AG04450 (cell line): ENCODE results near the gene QSOX1. TPM values are rescaled to one million over a fixed set of nuclear protein-coding genes. Genes with fewer than 3 reads are reported as not detected.

Experiments
- CTCF ChIA-PET: fragments of 300-600, 350-600 bp; formaldehyde crosslinking; extraction: SDS; loops from one replicate; lab custom pipeline; 2022; ENCODE audit warnings: antibody characterized with exemption, inconsistent platforms; lab: Charles Lee
- POLR2A ChIA-PET: fragments of 350-600 bp; formaldehyde crosslinking; extraction: SDS; loops from one replicate; lab custom pipeline; 2021; ENCODE audit warnings: antibody characterized with exemption, inconsistent platforms; lab: Yijun Ruan, JAX
- DNase-seq: peaks from one replicate; pipeline ENCODE4 v3.0.0-alpha.2; 2011; ENCODE audit warnings: low read depth, low spot score
- H3K27ac ChIP-seq: one replicate; pipeline ENCODE4 v1.5.1; 2012; ENCODE audit warnings: low read depth, low read length, control low read depth
- H3K27me3 ChIP-seq: one replicate; pipeline ENCODE4 v1.6.0; 2012; ENCODE audit warnings: low read length; ENCODE audit not compliant: control insufficient read depth, insufficient read depth
- H3K4me3 ChIP-seq: 2 replicates; pipeline ENCODE4 v1.5.1; 2011; ENCODE audit warnings: mild to moderate bottlenecking, low read depth, low read length, control low read depth
- H3K9me3 ChIP-seq: 2 replicates; pipeline ENCODE4 v1.5.1; 2012; ENCODE audit warnings: low read length; ENCODE audit not compliant: control insufficient read depth, insufficient read depth
- CTCF ChIP-seq: IDR thresholded peaks from 2 replicates; pipeline ENCODE4 v1.5.1; 2011; ENCODE audit warnings: low read depth, low read length, control low read depth, inconsistent platforms
- polyA plus RNA-seq: library from polyadenylated mRNA; depleted of rRNA; stranded (reverse); fragments of >200 nt; gene quantifications from 2 replicates; pipeline ENCODE4 v1.2.3, GENCODE V29; 2011

Gene QSOX1
- polyA plus RNA-seq, 1 experiment, result 1,269 TPM

- POLR2A ChIA-PET, result no interaction called here
- CTCF ChIA-PET, result no interaction called here
- Histone ChIP-seq H3K27ac (no peak overlapping the region), H3K4me3 (no peak overlapping the region), H3K9me3 (no peaks in the 10 kb centered on the region; the same call in 1 of the 2 replicates), H3K27me3 (no peaks in the 10 kb centered on the region)
- no peak for TF ChIP-seq CTCF
- DNase-seq, result no peak
Observed at GRCh38 chr1:180194048-180194425, 39.4 kb downstream of the QSOX1 start.

- ChIA-PET POLR2A (interaction anchor here (0.7 kb wide), 1 partner anchor 51 kb away, joined by 3 read pairs; no protein-coding TSS in a partner anchor), CTCF (no interaction called here)
- no peak for DNase-seq
- no peak overlapping the region for H3K27ac ChIP-seq
- no peaks in the 10 kb centered on the region for H3K27me3 ChIP-seq
- no peaks in the 10 kb centered on the region; the same call in 1 of the 2 replicates for H3K9me3 ChIP-seq
- TF ChIP-seq CTCF, result no peak
- H3K4me3 ChIP-seq, result no peak overlapping the region
Observed at GRCh38 chr1:180194546-180195207, 40.0 kb downstream of the QSOX1 start.

- H3K4me3 ChIP-seq, result no peak overlapping the region
- H3K27me3 ChIP-seq, result no peaks in the 10 kb centered on the region
- no peaks in the 10 kb centered on the region; the same call in 1 of the 2 replicates for H3K9me3 ChIP-seq
- ChIA-PET POLR2A (interaction anchor here (0.7 kb wide), 1 partner anchor 52 kb away, joined by 3 read pairs; no protein-coding TSS in a partner anchor), CTCF (no interaction called here)
- no peak for DNase-seq
- TF ChIP-seq CTCF, result no peak
- H3K27ac ChIP-seq, result no peak overlapping the region
Observed at GRCh38 chr1:180195401-180195800, 40.7 kb downstream of the QSOX1 start.

DNA sequence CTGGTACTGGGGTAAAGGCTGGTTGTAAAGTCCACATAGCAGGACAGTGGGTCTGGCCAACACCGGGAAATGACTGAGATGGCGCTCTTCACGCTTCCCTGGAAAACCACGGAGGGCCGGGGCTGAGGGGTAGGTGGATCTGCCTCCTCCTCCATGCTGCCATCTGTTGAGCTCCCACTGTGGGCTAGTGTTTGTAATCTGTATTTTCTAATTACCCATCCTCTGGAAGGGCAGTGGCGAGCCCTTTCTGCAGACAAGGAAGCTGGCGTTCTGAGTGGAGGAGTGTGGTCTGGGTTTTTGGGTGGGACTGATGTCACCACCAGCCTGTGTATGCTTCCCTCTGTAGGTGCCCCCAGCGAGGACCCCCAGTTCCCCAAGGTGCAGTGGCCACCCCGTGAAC, 41.2 kb downstream of the QSOX1 start:
- ChIA-PET CTCF (no interaction called here), POLR2A (no interaction called here)
- TF ChIP-seq CTCF, result no peak
- no peak for DNase-seq
- no peaks in the 10 kb centered on the region; the same call in 1 of the 2 replicates for H3K9me3 ChIP-seq
- H3K27ac ChIP-seq, result no peak overlapping the region
- no peaks in the 10 kb centered on the region for H3K27me3 ChIP-seq
- no peak overlapping the region for H3K4me3 ChIP-seq

- TF ChIP-seq CTCF, result no peak
- CTCF ChIA-PET, result no interaction called here
- H3K9me3 ChIP-seq, result no peaks in the 10 kb centered on the region; the same call in 1 of the 2 replicates
- no peak overlapping the region for H3K27ac ChIP-seq
- no peak overlapping the region for H3K4me3 ChIP-seq
- DNase-seq, result no peak
- H3K27me3 ChIP-seq, result no peaks in the 10 kb centered on the region
- POLR2A ChIA-PET, result no interaction called here
Observed at GRCh38 chr1:180196436-180197003, 41.9 kb downstream of the QSOX1 start.
